Endodermal cell (in vitro differentiated cells): ENCODE data around the gene IL22RA2. TPM values are rescaled to one million over a fixed set of nuclear protein-coding genes. Genes with fewer than 3 reads are reported as not detected.
A peak's percentile ranks its signal among the peaks of the same experiment; 100 is the strongest.

Source experiments
- DNase-seq: peaks from one replicate; pipeline ENCODE4 v3.0.0-alpha.2; 2017
- H3K27ac ChIP-seq: 2 replicates; pipeline ENCODE4 v1.5.1; 2013; ENCODE audit warnings: mild to moderate bottlenecking, low read depth, low read length, moderate library complexity
- H3K27me3 ChIP-seq: 2 replicates; pipeline ENCODE4 v1.6.1; 2013; ENCODE audit warnings: mild to moderate bottlenecking, low read length, moderate library complexity; ENCODE audit not compliant: insufficient read depth, control insufficient read depth, poor library complexity, severe bottlenecking
- H3K36me3 ChIP-seq: 2 replicates; pipeline ENCODE4 v1.7.0; 2013; ENCODE audit warnings: mild to moderate bottlenecking, low read length, moderate library complexity; ENCODE audit not compliant: control insufficient read depth, insufficient read depth
- H3K4me1 ChIP-seq: one replicate; pipeline ENCODE4 v1.7.0; 2013; ENCODE audit warnings: low read length; ENCODE audit not compliant: control insufficient read depth, insufficient read depth
- H3K4me3 ChIP-seq: 2 replicates; pipeline ENCODE4 v1.5.1; 2013; ENCODE audit warnings: mild to moderate bottlenecking, low read length, moderate library complexity
- H3K9ac ChIP-seq: 2 replicates; pipeline ENCODE4 v1.6.1; 2013; ENCODE audit warnings: mild to moderate bottlenecking, low read length, moderate library complexity; ENCODE audit not compliant: poor library complexity, severe bottlenecking; ENCODE audit errors: extremely low read depth
- H3K9me3 ChIP-seq: 2 replicates; pipeline ENCODE4 v1.6.1; 2013; ENCODE audit warnings: mild to moderate bottlenecking, low read length, moderate library complexity; ENCODE audit not compliant: control insufficient read depth
- H3K27ac Mint-ChIP-seq: 2 replicates; pipeline ENCODE4 v1.8.0; 2020; ENCODE audit warnings: mixed read lengths
- H3K27me3 Mint-ChIP-seq: 2 replicates; pipeline ENCODE4 v1.8.0; 2021; ENCODE audit warnings: mild to moderate bottlenecking, mixed read lengths; ENCODE audit not compliant: insufficient read depth
- H3K36me3 Mint-ChIP-seq: 2 replicates; pipeline ENCODE4 v1.8.0; 2020; ENCODE audit warnings: low read depth, mixed read lengths
- H3K4me1 Mint-ChIP-seq: 2 replicates; pipeline ENCODE4 v1.8.0; 2020; ENCODE audit warnings: mixed read lengths
- H3K4me3 Mint-ChIP-seq: 2 replicates; pipeline ENCODE4 v1.8.0; 2020; ENCODE audit warnings: mild to moderate bottlenecking, moderate library complexity, mixed read lengths
- H3K9me3 Mint-ChIP-seq: 2 replicates; pipeline ENCODE4 v1.8.0; 2020; ENCODE audit warnings: mild to moderate bottlenecking, mixed read lengths
- CTCF ChIP-seq: fragments of 200-600 bp; sonication (generic); conservative IDR thresholded peaks from 2 replicates; pipeline ENCODE4 v1.5.0; 2021; ENCODE audit warnings: antibody characterized with exemption, mild to moderate bottlenecking
- WGBS, 2 experiments: methylation state at CpG; one replicate each; pipeline versions ENCODE4 v1.1.5 to v1.1.7; 2013; ENCODE audit warnings: missing lambda C conversion rate in 2 of 2, mixed read lengths in 1 of 2; ENCODE audit not compliant: insufficient coverage in 1 of 2, insufficient read length in 1 of 2; 5-methylcytosine and 5-hydroxymethylcytosine counted together
- total RNA-seq, 2 donors: library from RNA; stranded (reverse); fragmentation: NEBNext Ultra II Directional in 1 of 2; extraction: Animal tissue kit (Norgen Biotek cat#: 25700) in 1 of 2; gene quantifications; 2 replicates in 1 of 2; 3 replicates in 1 of 2; pipeline ENCODE4 v1.2.1, GENCODE V29; 2021

The IL22RA2 gene
- total RNA-seq, 2 donors from 2014 or later: not detected

- Histone ChIP-seq H3K4me3 (peak overlapping the region; percentile 39), H3K27ac (no peak overlapping the region), H3K36me3 (peaks cover 41% of the 10 kb centered on the region), H3K4me1 (no peaks in the 10 kb centered on the region), H3K27me3 (no peaks in the 10 kb centered on the region), H3K9ac (no peak overlapping the region), H3K9me3 (peaks cover 44% of the 10 kb centered on the region)
- 92% methylated on average over 2 of the region's 2 CpGs; no CpG with 5 or more reads in 1 of the 2 experiments for WGBS, 2 experiments
- no peak for DNase-seq
- peaks cover 32% of the 10 kb centered on the region for H3K4me1 Mint-ChIP-seq
- H3K9me3 Mint-ChIP-seq: peaks cover 41% of the 10 kb centered on the region
- no peaks in the 10 kb centered on the region for H3K27me3 Mint-ChIP-seq
- TF ChIP-seq CTCF: no peak
- no peak overlapping the region for H3K4me3 Mint-ChIP-seq
- no peak overlapping the region for H3K27ac Mint-ChIP-seq
- H3K36me3 Mint-ChIP-seq: peaks cover 58% of the 10 kb centered on the region
These were observed 40.4 kb upstream of the IL22RA2 start for GRCh38 chr6:137213813-137214212.

GRCh38 chr6:137213331-137213740 lies 39.9 kb upstream of the IL22RA2 start:
- Histone ChIP-seq H3K4me1 (no peaks in the 10 kb centered on the region), H3K27me3 (no peaks in the 10 kb centered on the region), H3K36me3 (peaks cover 41% of the 10 kb centered on the region), H3K9ac (no peak overlapping the region), H3K4me3 (peak overlapping the region; percentile 39), H3K27ac (no peak overlapping the region), H3K9me3 (peaks cover 49% of the 10 kb centered on the region)
- Mint-ChIP-seq H3K4me3 (no peak overlapping the region), H3K4me1 (peaks cover 30% of the 10 kb centered on the region), H3K36me3 (peaks cover 63% of the 10 kb centered on the region), H3K27ac (no peak overlapping the region), H3K27me3 (no peaks in the 10 kb centered on the region), H3K9me3 (peaks cover 46% of the 10 kb centered on the region)
- TF ChIP-seq CTCF: no peak
- 93 to 94% methylated on average over 3 to 4 of the region's 4 CpGs for WGBS, 2 experiments
- no peak for DNase-seq

- TF ChIP-seq CTCF: no peak
- Histone ChIP-seq H3K27me3 (no peaks in the 10 kb centered on the region), H3K36me3 (peaks cover 49% of the 10 kb centered on the region), H3K4me1 (no peaks in the 10 kb centered on the region), H3K9ac (no peak overlapping the region), H3K9me3 (peaks cover 63% of the 10 kb centered on the region), H3K27ac (no peak overlapping the region), H3K4me3 (peak overlapping the region; percentile 13)
- 94% methylated on average over 3 of the region's 3 CpGs for WGBS, 2 experiments
- Mint-ChIP-seq H3K4me1 (peaks cover 17% of the 10 kb centered on the region), H3K27ac (no peak overlapping the region), H3K4me3 (no peak overlapping the region), H3K9me3 (peaks cover 56% of the 10 kb centered on the region), H3K36me3 (peaks cover 72% of the 10 kb centered on the region), H3K27me3 (no peaks in the 10 kb centered on the region)
- DNase-seq: no peak
These were observed 38.5 kb upstream of the IL22RA2 start for GRCh38 chr6:137211910-137212309.
